ENCODE measurements around the gene CCS. TPM values are rescaled to one million over a fixed set of nuclear protein-coding genes. Genes with fewer than 3 reads are reported as not detected.
A peak's percentile ranks its signal among the peaks of the same experiment; 100 is the strongest.
"Not testable (repeated sequence)": the region's sequence is repeated elsewhere in the genome, so short reads cannot be mapped to it uniquely, and the experiment has no call there.

The CCS gene
- total and polyA plus RNA-seq, 8 donors: 19.3 to 131 (median 59.1) TPM

GRCh38 chr11:66604155-66604554 is 11.2 kb downstream of the CCS start:
- Histone ChIP-seq H3K36me3 (peaks cover 18 to 73% (median 69%) of the 10 kb centered on the region in 4 donors), H3K9me3 (no peaks in the 10 kb centered on the region), H3K27me3 (no peaks in the 10 kb centered on the region), H3K4me1 (peaks cover 11 to 32% (median 17%) of the 10 kb centered on the region in 4 donors), H3K4me3 (no peak overlapping the region), H3K27ac (no peak overlapping the region)
- intact Hi-C loops (cut with DNase I; ENCODE audit: low total_unique reads): no loop called here
- no peak for DNase-seq
- WGBS, 5 donors: 78 to 84% (median 82%) methylated on average over 5 of the region's 5 CpGs
- TF ChIP-seq EP300 (IDR thresholded peaks at IDR 0.05) (no peak), POLR2AphosphoS5 (IDR thresholded peaks at IDR 0.05) (no peak), CTCF (IDR thresholded peaks at IDR 0.05) (no peak), POLR2A (IDR thresholded peaks at IDR 0.05) (no peak)

- 94 to 98% (median 97%) methylated on average over 3 of the region's 3 CpGs for WGBS, 5 donors
- intact Hi-C loops (cut with DNase I; ENCODE audit: low total_unique reads); H3K4me3 ChIP-seq; H3K9me3 ChIP-seq; H3K27me3 ChIP-seq; DNase-seq: not testable (repeated sequence)
- H3K36me3 ChIP-seq: peaks cover 12 to 48% (median 47%) of the 10 kb centered on the region in 4 donors
- H3K27ac ChIP-seq: peak overlapping the region in 4 of 5 donors; percentile 69 to 80 (median 70)
- peaks cover 11 to 28% (median 17%) of the 10 kb centered on the region in 4 donors for H3K4me1 ChIP-seq
These were observed 13.6 kb downstream of the CCS start for GRCh38 chr11:66606608-66607007.

- peak overlapping the region in 4 of 5 donors; percentile 69 to 80 (median 70) for H3K27ac ChIP-seq
- WGBS, 5 donors: 21 to 47% (median 36%) methylated on average over 8 of the region's 8 CpGs
- DNase-seq: peak; percentile 53 to 55
- no peak for TF ChIP-seq CTCF (IDR thresholded peaks at IDR 0.05)
- no peak for TF ChIP-seq POLR2A (IDR thresholded peaks at IDR 0.05)
- TF ChIP-seq EP300 (IDR thresholded peaks at IDR 0.05): no peak
- no peak for TF ChIP-seq POLR2AphosphoS5 (IDR thresholded peaks at IDR 0.05)
- H3K4me1 ChIP-seq: peaks cover 11 to 22% (median 17%) of the 10 kb centered on the region in 4 donors
- H3K36me3 ChIP-seq: peaks cover 12 to 42% (median 40%) of the 10 kb centered on the region in 4 donors
- H3K27me3 ChIP-seq: no peaks in the 10 kb centered on the region
- H3K4me3 ChIP-seq: no peak overlapping the region
- intact Hi-C loops (cut with DNase I; ENCODE audit: low total_unique reads): no loop called here
- H3K9me3 ChIP-seq: no peaks in the 10 kb centered on the region
These were observed 14.3 kb downstream of the CCS start for GRCh38 chr11:66607126-66607834.

- Histone ChIP-seq H3K4me1 (peaks cover 11 to 25% (median 21%) of the 10 kb centered on the region in 4 donors), H3K27ac (no peak overlapping the region), H3K36me3 (peaks cover 7 to 17% (median 15%) of the 10 kb centered on the region in 4 donors), H3K9me3 (no peaks in the 10 kb centered on the region), H3K27me3 (no peaks in the 10 kb centered on the region), H3K4me3 (no peak overlapping the region)
- 49 to 70% (median 53%) methylated on average over 4 of the region's 4 CpGs for WGBS, 5 donors
- intact Hi-C loops (cut with DNase I; ENCODE audit: low total_unique reads): no loop called here
- no peak for DNase-seq
- TF ChIP-seq POLR2AphosphoS5 (IDR thresholded peaks at IDR 0.05): no peak
- no peak for TF ChIP-seq EP300 (IDR thresholded peaks at IDR 0.05)
- no peak for TF ChIP-seq CTCF (IDR thresholded peaks at IDR 0.05)
These were observed 17.0 kb downstream of the CCS start for GRCh38 chr11:66609721-66610617.
